ENCODE results near the gene LMNTD2. TPM values are rescaled to one million over a fixed set of nuclear protein-coding genes. Genes with fewer than 3 reads are reported as not detected.

The LMNTD2 gene
- total RNA-seq, 2 donors from 2014 or later, result 8.5 to 13.3 TPM

- Histone ChIP-seq H3K27ac (ENCODE audit: low read depth, low read length) (no peak overlapping the region), H3K9me3 (ENCODE audit: control insufficient read depth, low read length) (no peaks in the 10 kb centered on the region), H3K36me3 (ENCODE audit: control insufficient read depth, insufficient read depth, low read length) (no peaks in the 10 kb centered on the region), H3K4me3 (ENCODE audit: low read length) (no peak overlapping the region), H3K27me3 (ENCODE audit: control insufficient read depth, insufficient read depth, low read length, poor library complexity, severe bottlenecking) (peaks cover 13% of the 10 kb centered on the region), H3K4me1 (ENCODE audit: control insufficient read depth, insufficient read depth, low read length) (peaks cover 13% of the 10 kb centered on the region), H3K9ac (ENCODE audit: extremely low read depth, low read length, poor library complexity, severe bottlenecking) (no peak overlapping the region)
- H3K4me3 Mint-ChIP-seq, result no peak overlapping the region
- no peaks in the 10 kb centered on the region for H3K9me3 Mint-ChIP-seq
- peaks cover 37% of the 10 kb centered on the region for H3K27me3 Mint-ChIP-seq (ENCODE audit: insufficient read depth)
- 81% methylated on average over 8 of the region's 8 CpGs; no CpG with 5 or more reads in 1 of the 2 experiments for WGBS, 2 experiments (ENCODE audit: insufficient coverage in 1 of 2, insufficient read length in 1 of 2)
- peaks cover 15% of the 10 kb centered on the region for H3K4me1 Mint-ChIP-seq
- no peak for DNase-seq
- no peak overlapping the region for H3K27ac Mint-ChIP-seq
- no peak for TF ChIP-seq CTCF (conservative IDR thresholded peaks at IDR 0.05)
- H3K36me3 Mint-ChIP-seq (ENCODE audit: low read depth), result no peaks in the 10 kb centered on the region
Observed at GRCh38 chr11:571802-572185, 11.3 kb upstream of the LMNTD2 start.

- Mint-ChIP-seq H3K27ac (no peak overlapping the region), H3K4me1 (peaks cover 6% of the 10 kb centered on the region), H3K36me3 (ENCODE audit: low read depth) (peaks cover 2% of the 10 kb centered on the region), H3K9me3 (no peaks in the 10 kb centered on the region), H3K4me3 (peak overlapping the region; percentile 61), H3K27me3 (ENCODE audit: insufficient read depth) (peaks cover 27% of the 10 kb centered on the region)
- 75 to 80% methylated on average over 20 to 36 of the region's 36 CpGs for WGBS, 2 experiments (ENCODE audit: insufficient coverage in 1 of 2, insufficient read length in 1 of 2)
- Histone ChIP-seq H3K4me1 (ENCODE audit: control insufficient read depth, insufficient read depth, low read length) (peaks cover 7% of the 10 kb centered on the region), H3K27me3 (ENCODE audit: control insufficient read depth, insufficient read depth, low read length, poor library complexity, severe bottlenecking) (peaks cover 2% of the 10 kb centered on the region), H3K9ac (ENCODE audit: extremely low read depth, low read length, poor library complexity, severe bottlenecking) (peak overlapping the region; percentile 11), H3K27ac (ENCODE audit: low read depth, low read length) (no peak overlapping the region), H3K36me3 (ENCODE audit: control insufficient read depth, insufficient read depth, low read length) (no peaks in the 10 kb centered on the region), H3K9me3 (ENCODE audit: control insufficient read depth, low read length) (no peaks in the 10 kb centered on the region), H3K4me3 (ENCODE audit: low read length) (peak overlapping the region; percentile 77)
- DNase-seq, result no peak
- no peak for TF ChIP-seq CTCF (conservative IDR thresholded peaks at IDR 0.05)
Observed at GRCh38 chr11:569158-569885, 8.8 kb upstream of the LMNTD2 start.

- no peaks in the 10 kb centered on the region for H3K27me3 ChIP-seq (ENCODE audit: control insufficient read depth, insufficient read depth, low read length, poor library complexity, severe bottlenecking)
- no peaks in the 10 kb centered on the region for H3K9me3 ChIP-seq (ENCODE audit: control insufficient read depth, low read length)
- H3K9me3 Mint-ChIP-seq, result no peaks in the 10 kb centered on the region
- peaks cover 3% of the 10 kb centered on the region for H3K4me1 ChIP-seq (ENCODE audit: control insufficient read depth, insufficient read depth, low read length)
- no peak overlapping the region for H3K27ac Mint-ChIP-seq
- no peaks in the 10 kb centered on the region for H3K36me3 ChIP-seq (ENCODE audit: control insufficient read depth, insufficient read depth, low read length)
- peak; percentile 97 for DNase-seq
- peak overlapping the region; percentile 79 for H3K4me3 ChIP-seq (ENCODE audit: low read length)
- TF ChIP-seq CTCF (conservative IDR thresholded peaks at IDR 0.05), result no peak
- H3K4me1 Mint-ChIP-seq, result peaks cover 2% of the 10 kb centered on the region
- peaks cover 23% of the 10 kb centered on the region for H3K27me3 Mint-ChIP-seq (ENCODE audit: insufficient read depth)
- peak overlapping the region; percentile 11 for H3K9ac ChIP-seq (ENCODE audit: extremely low read depth, low read length, poor library complexity, severe bottlenecking)
- WGBS, 2 experiments (ENCODE audit: insufficient coverage in 1 of 2, insufficient read length in 1 of 2), result 2 to 4% methylated on average over 47 to 123 of the region's 123 CpGs
- peak overlapping the region; percentile 66 for H3K4me3 Mint-ChIP-seq
- peaks cover 8% of the 10 kb centered on the region for H3K36me3 Mint-ChIP-seq (ENCODE audit: low read depth)
- H3K27ac ChIP-seq (ENCODE audit: low read depth, low read length), result no peak overlapping the region
Observed at GRCh38 chr11:568306-569157, 8.0 kb upstream of the LMNTD2 start.

Data from endodermal cell (in vitro differentiated cells).